ENCODE results near the gene ITGB5.
A peak's percentile ranks its signal among the peaks of the same experiment; 100 is the strongest.

The ITGB5 gene

GRCh38 chr3:124887177-124887931 lies at the start of gene ITGB5:
ITGB5 (minus strand) TSS chr3:124887365; CDS start chr3:124887000, 365 bp downstream.
- H3K4me3 Mint-ChIP-seq: peak within 1 kb of the TSS; percentile 64
- no peaks in the 10 kb centered on the region for H3K36me3 Mint-ChIP-seq (ENCODE audit: low read depth)
- H3K4me1 Mint-ChIP-seq (ENCODE audit: low read depth): peaks cover 3% of the 10 kb centered on the region
- H3K27ac Mint-ChIP-seq: no peak within 1 kb of the TSS
- no peaks in the 10 kb centered on the region for H3K9me3 Mint-ChIP-seq
- H3K27me3 Mint-ChIP-seq (ENCODE audit: low read depth): peaks cover 66% of the 10 kb centered on the region

GRCh38 chr3:124935794-124936542 lies 48.8 kb upstream of the ITGB5 start:
- Mint-ChIP-seq H3K27ac (no peak overlapping the region), H3K4me1 (ENCODE audit: low read depth) (no peaks in the 10 kb centered on the region), H3K4me3 (no peak overlapping the region), H3K36me3 (ENCODE audit: low read depth) (no peaks in the 10 kb centered on the region), H3K27me3 (ENCODE audit: low read depth) (peaks cover 44% of the 10 kb centered on the region), H3K9me3 (no peaks in the 10 kb centered on the region)

- Mint-ChIP-seq H3K27ac (no peak overlapping the region), H3K36me3 (ENCODE audit: low read depth) (no peaks in the 10 kb centered on the region), H3K27me3 (ENCODE audit: low read depth) (peaks cover 50% of the 10 kb centered on the region), H3K4me1 (ENCODE audit: low read depth) (no peaks in the 10 kb centered on the region), H3K4me3 (no peak overlapping the region), H3K9me3 (no peaks in the 10 kb centered on the region)
Measured at GRCh38 chr3:124935264-124935663, 48.1 kb upstream of the ITGB5 start.

- Mint-ChIP-seq H3K4me1 (ENCODE audit: low read depth) (no peaks in the 10 kb centered on the region), H3K9me3 (no peaks in the 10 kb centered on the region), H3K36me3 (ENCODE audit: low read depth) (no peaks in the 10 kb centered on the region), H3K27me3 (ENCODE audit: low read depth) (peaks cover 56% of the 10 kb centered on the region), H3K27ac (no peak within 1 kb of the TSS), H3K4me3 (no peak within 1 kb of the TSS)
Measured at GRCh38 chr3:124934577-124934976, 47.4 kb upstream of the ITGB5 start, which contains the start of gene MUC13. MUC13 (minus strand) TSS chr3:124934751; CDS start chr3:124934712, 39 bp downstream.

GRCh38 chr3:124928333-124929202 lies 41.4 kb upstream of the ITGB5 start:
- peaks cover 3% of the 10 kb centered on the region for H3K4me1 Mint-ChIP-seq (ENCODE audit: low read depth)
- no peaks in the 10 kb centered on the region for H3K36me3 Mint-ChIP-seq (ENCODE audit: low read depth)
- no peak overlapping the region for H3K27ac Mint-ChIP-seq
- H3K27me3 Mint-ChIP-seq (ENCODE audit: low read depth): peaks cover 67% of the 10 kb centered on the region
- H3K9me3 Mint-ChIP-seq: no peaks in the 10 kb centered on the region
- no peak overlapping the region for H3K4me3 Mint-ChIP-seq

- Mint-ChIP-seq H3K36me3 (ENCODE audit: low read depth) (no peaks in the 10 kb centered on the region), H3K9me3 (no peaks in the 10 kb centered on the region), H3K4me1 (ENCODE audit: low read depth) (peaks cover 3% of the 10 kb centered on the region), H3K4me3 (no peak overlapping the region), H3K27me3 (ENCODE audit: low read depth) (peaks cover 67% of the 10 kb centered on the region), H3K27ac (no peak overlapping the region)
Measured at GRCh38 chr3:124927574-124928045, 40.4 kb upstream of the ITGB5 start.

- no peaks in the 10 kb centered on the region for H3K9me3 Mint-ChIP-seq
- peaks cover 66% of the 10 kb centered on the region for H3K27me3 Mint-ChIP-seq (ENCODE audit: low read depth)
- H3K36me3 Mint-ChIP-seq (ENCODE audit: low read depth): no peaks in the 10 kb centered on the region
- peaks cover 3% of the 10 kb centered on the region for H3K4me1 Mint-ChIP-seq (ENCODE audit: low read depth)
- no peak overlapping the region for H3K4me3 Mint-ChIP-seq
- H3K27ac Mint-ChIP-seq: no peak overlapping the region
Measured at GRCh38 chr3:124926426-124927101, 39.4 kb upstream of the ITGB5 start.

- Mint-ChIP-seq H3K36me3 (ENCODE audit: low read depth) (no peaks in the 10 kb centered on the region), H3K27ac (no peak overlapping the region), H3K9me3 (no peaks in the 10 kb centered on the region), H3K4me3 (no peak overlapping the region), H3K27me3 (ENCODE audit: low read depth) (peaks cover 63% of the 10 kb centered on the region), H3K4me1 (ENCODE audit: low read depth) (peaks cover 3% of the 10 kb centered on the region)
Measured at GRCh38 chr3:124924741-124925140, 37.6 kb upstream of the ITGB5 start.

GRCh38 chr3:124923833-124924232 lies 36.7 kb upstream of the ITGB5 start:
- Mint-ChIP-seq H3K27ac (no peak overlapping the region), H3K4me1 (ENCODE audit: low read depth) (peaks cover 3% of the 10 kb centered on the region), H3K4me3 (no peak overlapping the region), H3K9me3 (no peaks in the 10 kb centered on the region), H3K36me3 (ENCODE audit: low read depth) (no peaks in the 10 kb centered on the region), H3K27me3 (ENCODE audit: low read depth) (peaks cover 62% of the 10 kb centered on the region)

GRCh38 chr3:124920718-124921117 lies 33.6 kb upstream of the ITGB5 start:
- no peaks in the 10 kb centered on the region for H3K36me3 Mint-ChIP-seq (ENCODE audit: low read depth)
- H3K27me3 Mint-ChIP-seq (ENCODE audit: low read depth): peaks cover 53% of the 10 kb centered on the region
- H3K9me3 Mint-ChIP-seq: no peaks in the 10 kb centered on the region
- H3K27ac Mint-ChIP-seq: no peak overlapping the region
- no peak overlapping the region for H3K4me3 Mint-ChIP-seq
- H3K4me1 Mint-ChIP-seq (ENCODE audit: low read depth): no peaks in the 10 kb centered on the region

GRCh38 chr3:124919756-124920155 lies 32.6 kb upstream of the ITGB5 start:
- Mint-ChIP-seq H3K9me3 (no peaks in the 10 kb centered on the region), H3K27ac (no peak overlapping the region), H3K27me3 (ENCODE audit: low read depth) (peaks cover 46% of the 10 kb centered on the region), H3K36me3 (ENCODE audit: low read depth) (no peaks in the 10 kb centered on the region), H3K4me3 (no peak overlapping the region), H3K4me1 (ENCODE audit: low read depth) (no peaks in the 10 kb centered on the region)

GRCh38 chr3:124918524-124918923 lies 31.4 kb upstream of the ITGB5 start:
- Mint-ChIP-seq H3K27ac (no peak overlapping the region), H3K9me3 (no peaks in the 10 kb centered on the region), H3K27me3 (ENCODE audit: low read depth) (peaks cover 37% of the 10 kb centered on the region), H3K4me3 (no peak overlapping the region), H3K4me1 (ENCODE audit: low read depth) (no peaks in the 10 kb centered on the region), H3K36me3 (ENCODE audit: low read depth) (no peaks in the 10 kb centered on the region)

- Mint-ChIP-seq H3K27ac (no peak overlapping the region), H3K4me1 (ENCODE audit: low read depth) (no peaks in the 10 kb centered on the region), H3K4me3 (no peak overlapping the region), H3K27me3 (ENCODE audit: low read depth) (peaks cover 27% of the 10 kb centered on the region), H3K9me3 (no peaks in the 10 kb centered on the region), H3K36me3 (ENCODE audit: low read depth) (no peaks in the 10 kb centered on the region)
Measured at GRCh38 chr3:124916837-124917409, 29.8 kb upstream of the ITGB5 start.

Measured in T-helper 1 cell treated with Interleukin-12 subunit alpha and Interleukin-12 subunit beta and Interleukin-4 antibody, amounts not matched to agents 30 μg/mL and 1 μg/mL, for 36 hours (primary cell).